Gastrocnemius medialis (tissue), 4 donors: ENCODE measurements around the gene CIROP.

Experiments
- CTCF ChIP-seq, 5 experiments: fragments of 450-650 bp in 3 of 5; fragments of 200-600 bp in 2 of 5; sonication (generic) in 2 of 5; IDR thresholded peaks in 4 of 5; conservative IDR thresholded peaks in 1 of 5; 1 replicate in 4 of 5; 2 replicates in 1 of 5; pipeline ENCODE4 v1.5.1; 2016 to 2019; ENCODE audit warnings: antibody characterized with exemption in 5 of 5, mild to moderate bottlenecking in 3 of 5, moderate library complexity in 3 of 5
- POLR2A ChIP-seq, 2 donors: fragments of 450-650 bp; IDR thresholded peaks; one replicate each; pipeline ENCODE4 v1.6.1; 2017; ENCODE audit warnings: antibody characterized with exemption in 2 of 2, mild to moderate bottlenecking in 2 of 2, moderate library complexity in 2 of 2

DNA sequence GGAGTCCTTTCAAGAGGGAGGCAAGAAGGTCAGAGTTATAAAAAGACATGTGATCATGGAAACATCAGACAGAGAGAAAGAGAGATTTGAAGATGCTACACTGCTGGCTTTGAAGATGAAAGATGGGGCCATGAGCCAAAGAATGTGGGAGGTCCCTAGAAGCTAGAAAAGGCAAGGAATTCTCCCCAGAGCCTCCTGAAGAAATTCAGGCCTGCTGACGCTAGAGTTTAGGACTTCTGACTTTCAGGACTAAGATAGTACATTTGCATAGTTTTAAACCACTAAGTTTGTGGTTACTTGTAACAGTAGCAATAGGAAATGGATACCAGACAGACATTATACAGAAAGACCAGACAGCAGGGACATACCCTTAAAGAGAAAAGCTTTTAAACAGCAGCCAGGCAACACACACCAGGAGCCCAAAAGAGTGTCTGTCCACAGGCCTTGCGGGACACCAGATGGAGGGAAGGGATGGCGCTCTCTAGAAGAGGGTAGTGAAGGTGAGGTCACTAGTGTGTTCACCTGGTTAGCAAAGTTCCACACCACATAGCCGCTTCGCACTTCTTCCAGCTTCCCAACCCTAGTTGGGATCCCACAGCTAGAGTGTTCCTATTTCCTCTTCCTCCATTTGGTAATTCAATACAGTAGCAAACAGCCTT lies 43.9 kb upstream of the CIROP start:
- TF ChIP-seq CTCF (IDR thresholded peaks at IDR 0.05 in 4 of 5, conservative IDR thresholded peaks at IDR 0.05 in 1 of 5), result no peak
- TF ChIP-seq POLR2A (IDR thresholded peaks at IDR 0.05), result no peak
